HL-60/S4 treated with retinoic acid at 250 ng/mL for 4 days and 3 days (cell line): ENCODE data around the gene GOLT1A.

Experiments
- in situ Hi-C: fragments of 300-500 bp; cut with MboI; formaldehyde crosslinking; loops from 2 replicates; pipeline ENCODE4 v1.7.0; 2022; ENCODE audit warnings: low sequenced_read_pairs

Gene GOLT1A

GRCh38 chr1:204213668-204214662 is at the start of gene GOLT1A:
TSS of gene GOLT1A (minus strand) at chr1:204213988. CDS start at chr1:204213906, 82 bp downstream.
- in situ Hi-C loops: no loop called here

- in situ Hi-C loops: no loop called here
These were observed 49.6 kb upstream of the GOLT1A start for GRCh38 chr1:204263254-204263910.

DNA sequence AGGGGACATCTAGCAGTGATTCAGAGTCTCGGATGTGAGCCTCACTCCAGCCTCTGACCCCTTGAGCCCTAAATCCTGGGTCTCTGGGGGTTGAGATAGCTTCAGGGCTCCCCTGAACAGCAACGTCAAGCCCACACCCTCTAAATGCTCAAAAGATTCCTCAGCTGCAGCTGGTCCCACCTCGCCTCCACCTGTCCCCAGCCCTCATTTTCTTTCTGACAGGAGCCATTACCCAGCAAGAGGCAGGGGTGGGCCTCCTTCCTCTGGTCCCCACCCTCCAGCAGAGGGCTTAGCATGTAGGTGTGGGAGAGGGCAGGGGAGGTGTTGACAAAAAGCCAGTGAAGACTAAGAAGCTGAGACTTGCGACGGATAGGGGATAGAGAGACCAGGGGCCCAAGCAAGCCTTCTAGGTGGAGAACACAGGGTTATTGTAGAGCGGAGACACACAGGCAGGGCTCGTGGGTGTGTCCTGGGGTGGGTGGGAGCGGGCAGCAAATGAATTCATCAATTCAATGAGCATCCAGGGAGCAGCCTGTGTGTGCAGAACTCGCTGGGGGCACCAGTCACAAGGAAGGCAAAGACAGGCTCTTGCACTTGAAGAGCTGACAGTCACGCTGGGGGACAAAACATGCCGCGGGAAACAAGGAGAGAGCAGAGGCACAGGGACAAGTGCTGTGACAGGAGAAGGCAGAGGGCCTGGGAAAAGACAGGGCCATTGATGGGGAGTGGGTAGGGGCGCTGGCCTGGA is 48.9 kb upstream of the GOLT1A start:
- in situ Hi-C loops: no loop called here

DNA sequence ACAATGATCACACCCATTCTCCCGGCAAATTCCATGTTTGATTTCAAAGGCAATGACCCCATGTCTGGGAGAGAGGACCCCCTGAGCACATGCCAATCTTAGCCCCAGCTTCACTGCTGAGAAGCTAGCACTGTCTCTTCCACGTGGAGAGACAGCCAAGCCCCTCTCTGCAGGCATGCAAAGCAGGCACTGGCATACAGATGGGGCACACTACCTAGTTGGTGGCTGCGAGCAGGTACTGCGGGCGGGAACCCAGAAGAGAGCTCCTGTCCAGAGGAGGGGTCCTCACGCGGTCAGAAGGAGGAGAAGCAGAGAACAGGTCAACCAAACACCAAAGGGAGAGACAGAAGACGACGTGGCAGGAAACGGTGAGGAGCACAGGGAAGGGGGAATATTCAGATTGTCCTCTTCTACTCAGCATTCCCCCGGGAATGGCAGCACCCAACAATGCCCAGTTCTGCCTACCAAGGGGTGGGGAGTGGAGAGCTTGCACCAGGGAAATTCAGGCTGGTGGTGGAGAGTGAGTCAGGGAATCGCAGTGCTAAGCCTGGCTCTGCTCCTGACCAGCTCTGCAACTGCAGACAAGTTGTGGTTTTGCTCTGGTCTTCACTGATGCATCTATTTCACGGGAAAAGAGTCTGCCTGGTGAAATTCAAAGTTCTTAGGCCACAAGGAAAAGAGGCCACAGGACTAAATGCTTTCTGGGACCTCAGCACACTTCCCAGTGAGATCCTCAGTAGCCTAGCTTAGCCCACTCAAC is 48.1 kb upstream of the GOLT1A start:
- in situ Hi-C loops: no loop called here

DNA sequence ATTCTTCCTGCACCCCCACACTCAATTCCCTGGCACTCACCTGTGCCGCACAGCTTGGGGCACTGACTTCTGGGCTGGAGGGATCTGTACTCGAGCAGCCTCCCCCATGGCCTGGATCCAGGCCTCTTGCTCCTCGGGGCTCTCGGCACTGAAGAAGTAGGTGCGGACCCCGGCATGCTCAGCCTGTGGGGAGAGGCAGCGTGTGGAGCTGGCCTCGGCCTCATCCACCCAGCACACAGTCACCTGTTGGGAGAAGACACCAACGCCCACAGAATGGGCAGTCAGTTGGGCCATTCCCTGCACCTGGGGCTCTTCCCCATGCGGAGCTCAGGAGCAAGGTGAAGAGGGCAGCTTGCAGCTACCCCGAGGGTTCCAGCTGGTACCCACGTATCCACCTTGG is 47.5 kb upstream of the GOLT1A start:
- in situ Hi-C loops: no loop called here

DNA sequence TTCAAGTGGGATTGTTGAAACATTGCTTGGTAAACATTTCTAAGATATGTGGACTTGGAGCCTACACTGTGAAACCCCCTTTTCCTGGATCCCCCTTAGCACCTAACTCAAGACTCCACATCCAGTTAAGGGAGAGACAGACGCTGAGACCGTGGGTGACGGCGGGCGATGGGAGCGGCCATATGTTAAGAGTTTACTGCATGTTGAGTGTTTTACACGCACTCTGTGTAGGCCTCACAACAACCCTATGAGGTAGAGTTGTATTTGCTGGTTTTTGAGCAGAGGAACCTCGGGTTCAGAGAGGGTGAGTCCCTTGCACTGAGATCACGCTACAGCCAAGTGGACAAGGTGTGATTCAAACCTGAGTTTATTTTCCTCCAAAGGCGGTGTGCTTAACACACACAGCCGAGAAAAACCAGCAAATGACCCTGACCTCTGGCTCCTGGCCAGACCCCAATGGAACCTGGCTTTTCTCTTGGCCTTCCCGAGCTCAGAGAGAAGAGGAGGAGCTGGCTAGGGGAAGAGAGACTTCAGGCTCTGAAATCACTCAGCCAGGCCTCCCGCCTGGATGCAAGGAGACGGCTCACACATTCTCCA is 46.9 kb upstream of the GOLT1A start:
- in situ Hi-C loops: no loop called here

GRCh38 chr1:204259782-204260181 is 46.0 kb upstream of the GOLT1A start:
- in situ Hi-C loops: no loop called here

GRCh38 chr1:204259196-204259595 is 45.4 kb upstream of the GOLT1A start:
- in situ Hi-C loops: no loop called here

DNA sequence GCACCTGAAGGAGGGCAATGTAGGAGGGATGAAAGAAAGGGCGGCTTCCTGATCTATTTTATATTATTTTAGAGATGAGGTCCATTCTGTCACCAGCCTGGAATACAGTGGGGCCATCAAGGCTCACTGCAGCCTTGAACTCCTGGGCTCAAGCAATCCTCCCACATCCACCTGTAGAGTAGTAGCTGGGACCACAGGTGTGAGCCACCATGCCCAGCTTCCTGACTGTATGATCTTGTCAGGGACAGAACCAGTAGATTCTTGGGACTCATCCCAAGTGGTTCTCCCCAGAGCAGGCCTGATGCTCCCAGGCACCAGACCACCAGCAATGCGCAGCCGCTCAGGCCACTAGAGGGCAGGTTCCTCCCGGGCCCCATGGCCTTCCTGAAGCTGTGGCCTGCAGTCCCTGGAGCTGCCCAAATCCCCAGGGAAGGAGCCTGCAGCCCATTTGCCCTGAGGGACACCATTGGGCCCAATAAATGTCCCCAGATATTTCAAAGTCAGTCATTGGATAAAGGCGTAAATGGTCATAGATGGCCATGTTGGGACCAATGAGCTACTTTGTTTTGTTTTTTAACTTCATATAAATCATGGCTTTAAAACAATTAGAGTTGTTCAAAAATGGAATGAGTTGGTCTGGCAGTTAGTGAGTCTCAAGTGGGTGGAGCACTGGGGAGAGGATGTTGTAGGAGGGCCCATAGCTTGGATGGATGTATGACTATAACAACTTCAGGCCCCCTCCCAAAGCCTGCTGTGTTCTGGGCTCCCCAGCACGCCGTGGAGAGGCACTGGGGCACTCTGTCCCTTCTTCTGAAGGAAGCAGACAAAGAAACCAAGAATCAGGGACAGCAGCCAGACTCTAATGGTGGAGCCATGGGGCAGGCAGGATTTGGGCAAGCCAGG is 44.7 kb upstream of the GOLT1A start:
- in situ Hi-C loops: no loop called here

DNA sequence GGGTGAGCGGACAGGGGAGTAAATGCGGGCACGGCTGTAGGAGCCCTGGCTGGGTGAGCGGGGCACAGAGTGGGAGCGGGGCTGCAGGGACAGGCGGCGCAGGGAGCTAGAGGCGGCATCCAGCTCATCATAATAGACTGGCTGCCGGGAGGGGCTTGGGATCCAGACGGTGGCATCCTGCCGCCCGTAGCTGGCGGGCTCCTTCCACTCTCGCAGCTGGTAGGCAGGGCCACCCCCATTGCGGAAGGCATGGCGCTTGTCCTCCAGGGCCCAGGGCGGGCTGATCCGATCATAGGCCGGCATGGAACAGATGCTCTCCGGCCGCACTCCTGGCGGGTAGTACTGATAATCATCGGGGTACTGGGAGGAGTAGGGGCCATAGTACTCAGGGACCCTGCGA is 43.7 kb upstream of the GOLT1A start:
- in situ Hi-C loops: no loop called here

DNA sequence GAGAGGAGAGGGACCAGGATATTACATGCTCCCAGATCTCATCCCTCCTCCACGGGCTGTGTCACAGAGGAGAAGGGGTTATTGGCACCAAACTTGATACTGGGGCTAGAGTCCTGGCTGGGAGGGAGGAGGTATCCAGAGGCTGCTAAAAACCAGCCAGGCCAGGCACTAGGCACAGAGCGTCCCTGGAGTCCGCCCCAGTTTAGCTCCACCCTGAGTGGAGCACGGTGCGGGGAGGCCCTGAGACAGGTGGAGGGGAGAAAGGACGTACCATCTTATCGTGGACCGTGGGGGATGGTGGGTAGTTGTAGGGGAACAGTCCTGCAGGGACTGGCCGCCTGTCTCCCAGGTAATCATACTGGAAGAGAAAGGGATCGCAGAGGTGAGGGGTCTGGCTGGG is 42.7 kb upstream of the GOLT1A start:
- in situ Hi-C loops: no loop called here

DNA sequence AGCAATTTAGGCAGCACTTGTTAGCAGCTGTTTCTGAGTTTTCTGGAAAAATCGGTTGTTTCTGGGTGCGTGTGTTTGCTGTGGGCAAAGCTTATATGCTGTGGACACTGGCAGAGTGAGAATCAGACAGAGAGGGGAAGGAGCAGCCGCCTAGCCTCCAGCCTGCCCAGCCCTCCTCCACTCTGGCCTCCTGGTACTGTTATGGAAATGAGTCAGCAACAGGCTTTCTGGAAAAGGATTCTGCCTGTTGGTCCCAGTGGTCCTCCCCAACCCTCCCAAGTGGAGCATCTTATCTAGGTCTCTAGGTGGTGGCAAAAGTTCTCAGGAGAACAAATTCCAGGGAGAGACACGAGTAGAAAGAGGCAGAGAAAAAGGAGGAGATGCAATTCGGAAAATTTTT is 42.2 kb upstream of the GOLT1A start:
- in situ Hi-C loops: no loop called here

- in situ Hi-C loops: no loop called here
These were observed 41.4 kb upstream of the GOLT1A start for GRCh38 chr1:204255225-204255624.

DNA sequence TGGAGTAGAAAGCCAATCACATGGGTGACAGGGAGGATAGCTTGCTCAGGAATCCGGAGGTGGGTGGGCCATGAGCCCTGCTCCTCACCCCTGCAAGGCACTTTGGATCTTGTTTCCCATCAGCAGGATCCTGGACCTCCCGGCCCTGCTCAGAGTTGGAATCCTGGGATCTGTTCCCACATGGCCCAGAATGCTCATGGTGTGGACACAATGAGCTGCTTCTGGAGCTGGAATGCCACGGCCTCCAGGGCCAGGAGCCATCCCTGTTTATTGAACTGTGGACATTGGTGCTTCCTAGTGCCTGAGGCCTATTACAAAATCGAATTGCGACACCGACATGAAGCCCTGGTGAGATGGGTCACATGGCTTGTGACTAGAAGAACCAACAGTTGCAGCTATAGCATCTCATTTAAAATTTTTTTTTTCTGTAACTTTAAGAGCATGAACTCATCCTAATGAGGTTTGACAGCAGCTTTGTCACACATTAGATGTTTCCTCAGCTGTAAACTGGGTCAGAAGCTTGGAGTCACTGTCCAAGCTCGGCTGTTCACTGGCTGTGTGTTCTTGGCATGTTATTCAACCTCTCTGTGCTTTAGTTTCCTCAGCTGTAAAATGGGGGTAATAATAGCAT is 40.4 kb upstream of the GOLT1A start:
- in situ Hi-C loops: no loop called here

GRCh38 chr1:204251926-204252689 is 38.3 kb upstream of the GOLT1A start:
- in situ Hi-C loops: no loop called here

DNA sequence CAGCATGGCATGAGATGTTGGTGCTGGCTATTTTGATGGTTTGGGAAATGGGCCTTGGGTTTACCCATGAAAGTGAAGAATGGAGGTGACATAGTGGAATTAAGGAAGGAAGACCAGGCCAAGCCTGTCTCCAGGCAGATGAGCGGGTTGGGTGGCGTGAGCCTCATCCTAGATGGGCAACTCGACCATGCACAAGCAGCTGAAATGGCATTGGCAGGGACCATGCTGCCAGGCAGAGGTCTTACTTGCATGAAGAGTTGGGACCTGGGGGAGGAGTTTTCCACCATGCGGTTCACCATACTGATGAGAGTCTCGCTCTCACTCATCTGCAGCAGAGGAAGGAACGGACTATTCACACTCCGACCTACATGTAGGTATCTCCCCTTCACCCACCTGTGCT is 37.5 kb upstream of the GOLT1A start:
- in situ Hi-C loops: no loop called here

DNA sequence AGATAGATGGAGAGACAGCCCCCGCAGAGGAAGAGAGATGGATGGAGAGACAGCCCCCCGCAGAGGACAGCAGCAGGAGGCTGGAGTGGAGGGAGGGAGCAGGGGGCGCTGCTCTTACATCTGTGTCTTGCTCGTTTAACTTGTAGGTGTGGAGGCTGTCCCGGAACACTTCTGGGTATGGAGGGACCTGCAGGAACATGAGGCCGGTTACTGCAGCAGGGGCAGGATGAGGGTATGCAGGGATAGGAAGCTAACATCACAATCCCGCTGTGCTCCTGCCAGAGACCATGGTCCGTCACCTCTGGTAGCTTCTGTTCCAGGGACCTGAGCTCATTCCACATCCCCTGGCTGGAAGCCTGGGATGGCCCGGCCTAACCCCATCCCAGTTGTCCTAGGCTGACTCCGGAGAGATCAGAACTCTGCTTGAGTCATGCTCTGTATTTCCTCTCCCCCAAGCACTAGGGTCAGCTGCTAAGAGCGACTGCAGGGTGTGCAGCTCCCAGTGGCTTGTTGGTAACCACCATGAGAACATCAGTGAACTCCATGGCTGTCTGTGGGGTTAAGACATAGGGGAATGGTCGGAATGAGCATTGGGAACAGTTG is 36.7 kb upstream of the GOLT1A start:
- in situ Hi-C loops: no loop called here
